HG02884 (cell line): Measurements from ENCODE around the gene CDHR3.
"Not testable (repeated sequence)": the region's sequence is repeated elsewhere in the genome, so short reads cannot be mapped to it uniquely, and the experiment has no call there.

Experiments
- ATAC-seq: cut with Tn5 transposase; IDR thresholded peaks from one replicate; pipeline ENCODE4 v1.9.1; 2021; ENCODE audit warnings: mild to moderate bottlenecking, moderate library complexity; ENCODE audit not compliant: unreplicated experiment

CDHR3 gene

DNA sequence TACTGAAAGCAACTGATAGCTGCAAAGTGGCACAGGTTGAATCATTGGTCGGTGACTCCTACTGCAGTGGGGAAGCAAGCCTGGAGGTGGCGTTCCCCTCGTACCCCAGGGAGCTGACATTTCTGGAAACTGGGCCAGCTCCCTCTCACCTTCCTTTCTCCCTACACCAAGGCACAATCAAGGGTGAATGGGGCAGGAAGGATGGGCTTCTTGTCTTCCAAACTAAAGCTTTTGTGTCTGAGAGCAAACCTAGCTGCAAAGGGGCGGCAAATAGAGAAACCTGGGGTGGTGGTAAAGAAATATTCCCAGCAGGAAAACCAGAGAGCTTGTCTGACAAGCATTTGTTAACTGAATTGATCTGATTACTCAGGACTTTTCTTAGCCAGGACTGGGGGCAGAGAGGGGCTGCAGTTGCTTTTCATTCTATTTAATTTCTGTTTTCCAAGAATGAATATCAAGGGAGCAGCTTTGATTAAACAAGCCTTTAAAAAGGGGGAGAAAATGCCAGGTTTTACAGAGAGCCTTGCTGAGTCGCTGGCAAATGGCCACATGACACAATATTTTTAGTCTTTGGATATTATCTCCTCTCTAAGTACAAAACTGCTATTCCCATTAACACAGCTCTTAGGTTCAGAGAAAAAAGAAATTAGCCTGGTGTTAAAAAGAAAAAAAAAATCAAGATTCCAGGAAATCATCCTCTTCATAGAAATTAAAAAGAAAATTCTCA lies 27.8 kb downstream of the CDHR3 start:
- no peak for ATAC-seq

DNA sequence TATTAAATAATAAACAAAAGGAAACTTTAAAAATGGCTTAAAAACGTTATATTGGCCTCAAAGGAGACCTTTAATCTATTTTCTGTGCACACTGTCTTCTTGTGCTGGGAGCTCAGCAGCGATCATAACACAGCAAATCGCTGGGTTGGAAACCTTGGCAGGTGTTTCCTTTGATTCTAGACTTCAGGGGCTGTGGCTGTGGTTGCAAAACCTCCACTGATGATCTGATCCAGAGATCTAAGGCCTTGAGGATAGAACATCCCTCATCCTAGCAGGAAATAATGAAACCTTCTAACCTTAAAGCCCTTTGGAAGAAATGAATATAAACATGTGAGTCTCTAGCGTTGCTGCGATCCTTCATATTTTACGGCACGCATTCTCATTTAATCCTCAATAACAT lies 29.8 kb downstream of the CDHR3 start:
- ATAC-seq, result no peak

GRCh38 chr7:105996860-105997737 lies 34.0 kb downstream of the CDHR3 start:
- no peak for ATAC-seq

DNA sequence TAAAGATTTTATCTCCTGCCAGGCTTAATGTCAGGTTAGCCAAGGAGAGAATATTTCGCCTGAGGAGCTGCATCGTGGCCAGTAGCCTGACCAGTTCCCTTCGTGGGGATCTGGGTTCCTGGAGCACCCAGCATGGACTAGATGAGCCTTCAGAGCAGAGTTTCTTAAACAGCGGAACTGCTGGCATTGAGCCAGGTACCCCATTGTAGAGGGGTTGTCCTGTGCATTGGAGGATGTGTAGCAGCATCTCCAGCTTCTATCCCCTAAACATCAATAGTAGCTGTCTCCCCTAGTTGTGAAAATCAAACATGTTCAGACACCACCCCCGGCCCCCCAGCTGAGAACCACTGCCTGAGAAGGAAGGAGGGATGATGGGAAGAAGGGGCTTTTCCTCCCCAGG lies 36.2 kb downstream of the CDHR3 start:
- ATAC-seq, result no peak

GRCh38 chr7:106001196-106001595 lies 38.1 kb downstream of the CDHR3 start:
- no peak for ATAC-seq

DNA sequence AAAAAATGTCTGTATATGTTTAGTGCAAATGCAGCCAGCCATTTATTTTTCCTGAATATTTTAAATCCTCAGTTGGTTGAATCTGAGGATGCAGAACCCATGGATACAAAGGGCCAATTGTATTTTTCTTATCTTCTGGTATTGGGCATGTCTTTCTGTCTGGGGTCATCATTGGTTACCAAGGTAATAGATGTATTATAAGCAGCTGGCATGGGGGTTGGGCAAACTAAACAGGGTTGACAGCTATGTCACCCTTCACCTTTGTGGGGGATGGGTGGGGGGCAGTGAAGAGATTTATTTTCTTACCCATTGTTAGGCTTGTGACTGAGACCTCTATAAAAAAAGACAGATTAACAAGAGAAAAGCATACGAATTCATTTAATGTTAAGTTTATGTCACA lies 38.8 kb downstream of the CDHR3 start:
- no peak for ATAC-seq

- no peak for ATAC-seq
These were observed 40.5 kb downstream of the CDHR3 start for GRCh38 chr7:106003525-106004064.

DNA sequence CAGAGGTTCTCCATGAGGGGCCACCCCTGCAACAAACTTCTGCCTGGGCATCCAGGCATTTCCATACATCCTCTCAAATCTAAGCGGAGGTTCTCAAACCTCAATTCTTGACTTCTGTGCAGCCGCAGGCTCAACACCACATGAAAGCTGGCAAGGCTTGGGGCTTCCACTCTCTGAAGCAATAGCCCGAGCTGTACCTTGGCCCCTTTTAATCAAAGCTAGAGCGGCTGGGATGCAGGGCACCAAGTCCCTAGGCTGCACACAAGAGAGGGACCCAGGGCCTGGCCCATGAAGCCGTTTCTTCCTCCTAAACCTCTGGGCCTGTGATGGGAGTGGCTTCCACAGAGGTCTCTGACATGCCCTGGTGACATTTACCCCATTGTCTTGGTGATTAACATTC lies 43.8 kb downstream of the CDHR3 start:
- no peak for ATAC-seq

- not testable (repeated sequence) for ATAC-seq
These were observed 44.7 kb downstream of the CDHR3 start for GRCh38 chr7:106007796-106008195.

GRCh38 chr7:106009503-106010226 lies 46.6 kb downstream of the CDHR3 start:
- ATAC-seq, result peak; percentile 91

- ATAC-seq, result no peak
These were observed 47.3 kb downstream of the CDHR3 start for GRCh38 chr7:106010331-106010730.

- ATAC-seq, result no peak
These were observed 47.8 kb downstream of the CDHR3 start for GRCh38 chr7:106010866-106011265.

DNA sequence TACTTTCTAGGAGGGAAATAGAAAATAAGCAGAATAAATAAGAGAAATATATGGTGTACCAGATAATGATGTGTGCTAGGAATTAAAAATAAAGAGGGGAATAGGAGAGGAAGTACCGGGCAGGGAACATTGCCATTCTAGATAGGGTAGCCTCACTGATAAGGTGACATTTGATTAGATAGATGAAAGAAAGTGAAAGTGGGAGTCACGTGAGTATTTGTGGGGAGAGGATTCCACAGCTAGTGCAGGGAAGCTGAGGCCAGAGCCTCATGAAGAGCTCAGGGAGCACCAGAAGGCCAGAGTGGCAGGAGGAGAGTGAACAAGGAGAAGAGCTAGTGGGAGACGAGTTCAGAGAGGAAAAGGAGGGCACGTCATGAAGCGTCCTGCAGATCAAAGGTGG lies 49.1 kb downstream of the CDHR3 start:
- no peak for ATAC-seq

GRCh38 chr7:106012935-106013439 lies 49.9 kb downstream of the CDHR3 start:
- ATAC-seq, result no peak

GRCh38 chr7:106015381-106016218 lies 52.5 kb downstream of the CDHR3 start:
- ATAC-seq, result no peak

DNA sequence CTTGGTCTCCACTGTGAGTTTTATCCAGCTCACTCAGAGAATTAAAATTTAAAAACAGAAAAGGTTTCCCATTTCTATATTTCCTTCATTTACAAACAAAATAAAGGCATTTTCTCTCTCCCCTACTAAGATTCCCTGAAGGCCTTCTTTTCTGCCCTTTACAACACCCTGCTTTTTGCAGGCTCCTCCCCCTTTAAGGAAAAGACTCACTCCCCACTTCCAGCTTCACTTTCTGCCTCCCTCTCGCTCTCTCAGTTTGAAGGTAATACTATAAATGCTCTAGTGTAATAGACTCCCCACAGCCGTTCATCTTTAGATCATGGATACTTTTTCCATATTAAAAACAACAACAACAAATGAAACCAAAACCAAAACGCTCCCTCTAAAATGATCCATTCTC lies 53.3 kb downstream of the CDHR3 start:
- no peak for ATAC-seq

DNA sequence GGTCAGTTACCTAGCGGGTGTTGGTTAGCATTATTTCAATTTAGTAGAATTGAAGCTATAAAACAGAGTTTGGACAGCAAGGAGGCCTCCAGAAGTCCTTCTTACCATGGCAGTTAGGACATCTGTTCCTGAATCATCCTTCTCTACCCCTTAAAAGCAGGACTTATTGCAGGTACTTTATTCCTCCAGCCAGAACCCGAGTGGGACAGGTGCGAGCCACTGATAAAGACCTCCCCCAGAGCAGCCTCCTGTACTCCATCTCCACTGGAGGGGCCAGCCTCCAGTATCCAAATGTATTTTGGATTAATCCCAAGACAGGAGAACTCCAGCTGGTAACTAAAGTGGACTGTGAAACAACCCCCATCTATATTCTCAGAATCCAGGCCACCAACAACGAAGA lies 54.6 kb downstream of the CDHR3 start:
- no peak for ATAC-seq

DNA sequence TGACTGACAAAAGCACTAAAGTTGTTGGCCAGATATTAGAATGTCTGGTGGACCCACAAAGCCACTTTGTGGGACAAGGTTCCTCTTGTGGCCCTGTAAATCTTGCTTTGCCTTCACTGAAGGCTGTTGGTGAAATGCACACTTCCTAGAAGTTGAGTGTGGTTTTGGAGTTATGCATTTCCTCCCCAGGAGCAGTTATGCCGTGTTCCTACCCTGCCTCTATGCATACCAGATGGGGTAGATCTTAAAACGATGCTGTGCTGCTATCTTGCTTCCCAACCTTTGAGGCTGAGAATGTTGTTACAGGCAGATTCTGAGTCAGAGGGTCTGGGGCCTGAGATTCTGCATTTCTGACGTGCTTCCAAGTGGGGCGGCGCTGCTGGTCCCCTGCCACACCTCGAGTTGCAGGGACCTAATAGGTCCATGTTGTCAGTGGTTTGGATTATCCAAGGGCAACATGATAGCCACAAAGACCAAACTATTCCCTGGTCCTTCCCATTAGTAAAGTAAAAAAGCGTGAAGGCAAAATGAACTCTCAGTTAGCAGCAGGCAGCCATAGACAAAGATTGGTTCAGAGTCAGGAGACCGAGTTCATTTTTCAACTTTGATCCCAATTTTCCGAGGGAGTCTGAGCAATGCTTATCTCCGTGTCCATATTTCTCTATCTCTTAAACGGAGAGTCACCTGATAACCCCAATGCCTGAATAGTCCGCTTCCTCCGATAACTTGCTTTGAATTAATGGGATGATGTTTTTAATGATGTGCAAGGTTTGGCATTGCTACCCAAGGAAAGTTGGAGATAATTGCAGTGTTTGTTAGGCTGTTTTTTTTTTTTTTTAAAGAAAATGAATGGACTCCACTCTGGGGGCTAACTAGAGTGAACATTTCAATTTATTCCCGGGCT lies 55.8 kb downstream of the CDHR3 start:
- ATAC-seq, result no peak

GRCh38 chr7:106019470-106019820 lies 56.4 kb downstream of the CDHR3 start:
- ATAC-seq, result no peak
